DOHH2 (cell line): Measurements from ENCODE around the gene CYTH3.

Experiments used
- H3F3A ChIP-seq: fragments of 200-600 bp; sonication (generic), shearing (Covaris generic); 2 replicates; pipeline ENCODE4 v1.6.0; 2016; ENCODE audit warnings: antibody characterized with exemption, mild to moderate bottlenecking; ENCODE audit not compliant: control insufficient read depth, insufficient read depth
- H3K27ac ChIP-seq: fragments of 200-600 bp; sonication (generic); 2 replicates; pipeline ENCODE4 v1.5.1; 2014; ENCODE audit warnings: low read depth, mild to moderate bottlenecking, low read length, moderate library complexity
- H3K27me3 ChIP-seq: fragments of 200-600 bp; sonication (generic); 2 replicates; pipeline ENCODE4 v1.6.1; 2014; ENCODE audit warnings: mild to moderate bottlenecking, low read length, mixed read lengths; ENCODE audit not compliant: control insufficient read depth
- H3K36me3 ChIP-seq: fragments of 200-600 bp; sonication (generic); 2 replicates; pipeline ENCODE4 v1.6.1; 2014; ENCODE audit warnings: mild to moderate bottlenecking, low read length, moderate library complexity, mixed read lengths; ENCODE audit not compliant: control insufficient read depth
- H3K4me1 ChIP-seq: fragments of 200-600 bp; sonication (generic); 2 replicates; pipeline ENCODE4 v1.6.1; 2014; ENCODE audit warnings: mild to moderate bottlenecking, low read length, mixed read lengths; ENCODE audit not compliant: control insufficient read depth
- H3K4me2 ChIP-seq: fragments of 200-600 bp; sonication (generic); 2 replicates; pipeline ENCODE4 v1.6.0; 2014; ENCODE audit warnings: mild to moderate bottlenecking, low read length, moderate library complexity
- H3K4me3 ChIP-seq: fragments of 200-600 bp; sonication (generic); 2 replicates; pipeline ENCODE4 v1.5.1; 2014; ENCODE audit warnings: mild to moderate bottlenecking, low read length, mixed read lengths
- H3K79me2 ChIP-seq: fragments of 200-600 bp; sonication (generic); 2 replicates; pipeline ENCODE4 v1.6.1; 2014; ENCODE audit warnings: mild to moderate bottlenecking, low read length, mixed read lengths; ENCODE audit not compliant: control insufficient read depth
- H3K9me2 ChIP-seq: fragments of 200-600 bp; sonication (generic); replicated peaks from 2 replicates; pipeline ENCODE4 v1.6.1; 2014; ENCODE audit warnings: mild to moderate bottlenecking, low read length, mixed read lengths; ENCODE audit not compliant: control insufficient read depth
- H3K9me3 ChIP-seq: fragments of 200-600 bp; sonication (generic); 2 replicates; pipeline ENCODE4 v1.6.1; 2014; ENCODE audit warnings: antibody characterized with exemption, low read length, mixed read lengths; ENCODE audit not compliant: control insufficient read depth, insufficient read depth
- H4K20me1 ChIP-seq: fragments of 200-600 bp; sonication (generic); 2 replicates; pipeline ENCODE4 v1.6.0; 2014; ENCODE audit warnings: low read depth, mild to moderate bottlenecking, antibody characterized with exemption, low read length, moderate library complexity; ENCODE audit not compliant: control insufficient read depth, insufficient read depth
- EZH2phosphoT487 ChIP-seq: fragments of 200-600 bp; sonication (generic); IDR thresholded peaks from 2 replicates; pipeline ENCODE4 v1.6.1; 2017; ENCODE audit warnings: borderline replicate concordance, mild to moderate bottlenecking, antibody characterized with exemption, low read length, moderate library complexity, mixed read lengths
- TF ChIP-seq, protein P1 (sequence below): fragments of 200-600 bp; sonication (generic); IDR thresholded peaks from one replicate; pipeline ENCODE4 v1.5.1; 2014; ENCODE audit warnings: antibody characterized with exemption, mild to moderate bottlenecking, low read depth, low read length; ENCODE audit not compliant: poor library complexity, severe bottlenecking

Gene CYTH3

DNA sequence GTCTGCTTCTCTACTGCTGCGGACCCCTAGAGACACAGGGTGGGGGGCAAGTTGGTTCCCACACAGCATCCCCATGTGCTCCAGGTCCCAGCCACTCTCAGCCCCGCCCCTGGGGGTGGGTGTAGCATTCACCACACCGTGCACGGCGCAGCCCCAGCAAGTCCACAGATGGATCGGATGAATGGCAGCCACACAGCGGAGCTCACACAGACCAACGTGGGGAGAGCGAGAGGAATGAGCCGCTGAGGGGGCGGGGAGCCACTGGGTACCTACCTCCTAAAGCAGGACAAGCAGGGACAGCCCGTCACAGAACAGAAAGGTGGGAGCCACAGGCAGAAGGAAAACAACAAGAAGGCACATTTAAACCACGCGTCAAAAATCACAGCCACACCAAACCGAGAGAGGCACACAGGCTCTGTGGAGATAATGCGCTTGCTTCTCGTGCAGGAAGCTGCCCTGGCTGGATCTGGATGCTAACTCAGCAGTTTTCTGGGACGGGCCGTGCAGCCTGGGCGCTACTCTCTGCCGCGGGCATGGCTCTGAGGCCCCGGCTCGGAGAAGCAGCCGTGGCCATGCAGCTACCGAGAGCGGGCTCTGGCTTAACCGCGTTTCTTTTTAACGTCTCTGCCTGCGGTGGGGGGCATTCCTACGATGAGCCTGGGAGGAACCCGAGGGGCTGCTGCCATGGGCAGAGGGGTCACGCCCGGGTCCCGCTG is 102.5 kb downstream of the CYTH3 start:
- H3K4me3 ChIP-seq = no peak overlapping the region
- no peaks in the 10 kb centered on the region for H3K36me3 ChIP-seq
- H3K4me1 ChIP-seq = peaks cover 5% of the 10 kb centered on the region; the same call in 1 of the 2 replicates
- no peak overlapping the region; the same call in 1 of the 2 replicates for H3K4me2 ChIP-seq
- peaks cover 15% of the 10 kb centered on the region for H3K27me3 ChIP-seq
- H3K9me2 ChIP-seq = no peaks in the 10 kb centered on the region
- H3K27ac ChIP-seq = no peak overlapping the region
- H3F3A ChIP-seq = no peaks in the 10 kb centered on the region
- peaks cover 4% of the 10 kb centered on the region; the same call in 1 of the 2 replicates for H4K20me1 ChIP-seq
- no peaks in the 10 kb centered on the region for H3K9me3 ChIP-seq
- no peaks in the 10 kb centered on the region for H3K79me2 ChIP-seq
- TF ChIP-seq EZH2phosphoT487 = no peak
- TF ChIP-seq, protein P1, sequence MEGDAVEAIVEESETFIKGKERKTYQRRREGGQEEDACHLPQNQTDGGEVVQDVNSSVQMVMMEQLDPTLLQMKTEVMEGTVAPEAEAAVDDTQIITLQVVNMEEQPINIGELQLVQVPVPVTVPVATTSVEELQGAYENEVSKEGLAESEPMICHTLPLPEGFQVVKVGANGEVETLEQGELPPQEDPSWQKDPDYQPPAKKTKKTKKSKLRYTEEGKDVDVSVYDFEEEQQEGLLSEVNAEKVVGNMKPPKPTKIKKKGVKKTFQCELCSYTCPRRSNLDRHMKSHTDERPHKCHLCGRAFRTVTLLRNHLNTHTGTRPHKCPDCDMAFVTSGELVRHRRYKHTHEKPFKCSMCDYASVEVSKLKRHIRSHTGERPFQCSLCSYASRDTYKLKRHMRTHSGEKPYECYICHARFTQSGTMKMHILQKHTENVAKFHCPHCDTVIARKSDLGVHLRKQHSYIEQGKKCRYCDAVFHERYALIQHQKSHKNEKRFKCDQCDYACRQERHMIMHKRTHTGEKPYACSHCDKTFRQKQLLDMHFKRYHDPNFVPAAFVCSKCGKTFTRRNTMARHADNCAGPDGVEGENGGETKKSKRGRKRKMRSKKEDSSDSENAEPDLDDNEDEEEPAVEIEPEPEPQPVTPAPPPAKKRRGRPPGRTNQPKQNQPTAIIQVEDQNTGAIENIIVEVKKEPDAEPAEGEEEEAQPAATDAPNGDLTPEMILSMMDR = no peak

DNA sequence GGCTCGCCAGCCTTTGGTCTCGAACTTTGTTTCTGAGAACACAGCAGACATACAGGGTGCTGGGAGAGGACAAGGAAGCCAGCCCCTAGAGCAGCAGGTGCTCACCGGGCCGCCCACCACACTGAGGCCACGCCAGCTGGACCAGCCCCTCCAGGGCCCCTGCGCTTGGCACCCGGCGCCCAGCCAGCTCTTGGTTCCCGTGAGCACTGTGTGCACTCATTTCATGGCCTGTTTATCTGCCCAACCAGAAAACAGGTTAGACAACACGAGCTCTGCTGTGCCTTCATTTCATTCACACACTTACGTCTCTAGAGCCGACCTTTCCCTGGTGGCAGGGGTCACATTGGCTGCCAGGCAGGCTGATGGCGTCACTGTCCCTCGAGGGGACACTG is 104.0 kb downstream of the CYTH3 start:
- Histone ChIP-seq H3F3A (no peaks in the 10 kb centered on the region), H3K4me3 (no peak overlapping the region), H3K27ac (no peak overlapping the region), H3K27me3 (peaks cover 15% of the 10 kb centered on the region), H3K9me3 (no peaks in the 10 kb centered on the region), H3K4me2 (no peak overlapping the region), H3K36me3 (no peaks in the 10 kb centered on the region), H3K4me1 (peaks cover 5% of the 10 kb centered on the region; the same call in 1 of the 2 replicates), H3K79me2 (no peaks in the 10 kb centered on the region), H4K20me1 (peaks cover 4% of the 10 kb centered on the region), H3K9me2 (no peaks in the 10 kb centered on the region)
- no peak for TF ChIP-seq EZH2phosphoT487
- TF ChIP-seq, protein P1 = no peak

DNA sequence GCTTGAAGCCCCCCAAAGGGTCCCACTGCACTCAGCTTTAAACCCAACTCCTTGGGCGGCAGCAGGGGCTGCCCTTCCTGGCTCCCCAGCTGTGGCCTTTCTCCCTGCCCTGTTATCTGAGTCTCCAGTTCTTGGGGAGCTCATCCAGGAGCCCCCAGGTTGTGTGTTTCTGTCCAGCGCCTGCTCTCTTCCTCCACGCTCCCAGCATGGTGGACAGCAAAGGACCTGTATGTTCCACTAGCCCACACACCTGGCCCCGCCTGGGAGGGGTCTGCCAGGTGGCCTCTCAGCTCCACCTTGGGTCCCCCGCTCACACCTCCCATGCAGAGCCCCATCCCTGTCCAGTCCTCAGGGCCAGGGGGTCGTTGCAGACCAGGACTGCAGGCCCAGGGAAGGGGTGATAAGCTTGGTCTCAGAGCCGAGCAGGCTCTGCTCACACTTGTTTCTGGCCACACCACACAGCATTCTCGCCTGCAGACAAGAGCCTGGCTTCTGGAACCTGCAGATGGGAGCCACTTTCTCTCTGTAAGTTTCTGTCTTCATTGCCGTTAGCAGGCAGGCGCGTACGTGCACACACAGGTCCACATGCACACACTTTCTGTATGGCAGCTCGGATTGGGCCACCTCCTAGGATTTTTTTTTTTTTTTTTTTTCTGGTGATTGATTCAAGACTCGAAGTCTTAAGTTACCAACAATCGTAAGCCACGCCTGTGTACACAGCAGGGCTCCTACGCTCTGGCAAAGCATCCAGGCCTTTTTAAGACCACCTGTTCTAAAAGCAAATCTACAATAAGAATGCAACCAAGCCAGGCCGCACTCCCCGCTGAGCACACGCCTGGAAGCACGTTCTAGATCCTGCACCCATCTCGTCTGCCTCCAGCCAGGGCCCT is 104.6 kb downstream of the CYTH3 start:
- Histone ChIP-seq H3K9me2 (no peaks in the 10 kb centered on the region), H3K4me2 (no peak overlapping the region), H3K4me1 (peaks cover 5% of the 10 kb centered on the region; the same call in 1 of the 2 replicates), H3K27ac (no peak overlapping the region), H3K79me2 (no peaks in the 10 kb centered on the region), H3K27me3 (peaks cover 15% of the 10 kb centered on the region), H3K9me3 (no peaks in the 10 kb centered on the region), H3F3A (no peaks in the 10 kb centered on the region), H3K4me3 (no peak overlapping the region), H3K36me3 (peaks cover under 1% of the 10 kb centered on the region; the same call in 1 of the 2 replicates), H4K20me1 (peaks cover 4% of the 10 kb centered on the region)
- no peak for TF ChIP-seq EZH2phosphoT487
- TF ChIP-seq, protein P1 = no peak
